Stimulated activated CD4-positive, alpha-beta T cell treated with anti-CD3 and anti-CD28 coated beads, Interleukin-1b, Interleukin-23, amount 100 ng/mL, for 48 hours (primary cell): Measurements from ENCODE around the gene OR56B1.
A peak's percentile ranks its signal among the peaks of the same experiment; 100 is the strongest.
"Not testable (repeated sequence)": the region's sequence is repeated elsewhere in the genome, so short reads cannot be mapped to it uniquely, and the experiment has no call there.

Experiments used
- DNase-seq: peaks from one replicate; pipeline ENCODE4 v3.0.0-alpha.2; 2020

OR56B1 gene, protein sequence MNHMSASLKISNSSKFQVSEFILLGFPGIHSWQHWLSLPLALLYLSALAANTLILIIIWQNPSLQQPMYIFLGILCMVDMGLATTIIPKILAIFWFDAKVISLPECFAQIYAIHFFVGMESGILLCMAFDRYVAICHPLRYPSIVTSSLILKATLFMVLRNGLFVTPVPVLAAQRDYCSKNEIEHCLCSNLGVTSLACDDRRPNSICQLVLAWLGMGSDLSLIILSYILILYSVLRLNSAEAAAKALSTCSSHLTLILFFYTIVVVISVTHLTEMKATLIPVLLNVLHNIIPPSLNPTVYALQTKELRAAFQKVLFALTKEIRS

DNA sequence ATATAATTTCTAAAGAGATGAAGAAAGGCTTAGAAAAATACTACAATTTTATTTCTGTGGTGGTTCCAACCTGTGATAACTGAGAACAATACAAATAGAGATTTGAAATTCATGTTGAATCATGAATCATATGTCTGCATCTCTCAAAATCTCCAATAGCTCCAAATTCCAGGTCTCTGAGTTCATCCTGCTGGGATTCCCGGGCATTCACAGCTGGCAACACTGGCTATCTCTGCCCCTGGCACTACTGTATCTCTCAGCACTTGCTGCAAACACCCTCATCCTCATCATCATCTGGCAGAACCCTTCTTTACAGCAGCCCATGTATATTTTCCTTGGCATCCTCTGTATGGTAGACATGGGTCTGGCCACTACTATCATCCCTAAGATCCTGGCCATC lies at the start of gene OR56B1:
Gene OR56B1 (plus strand): TSS at position 53 of the 400 bp plus-strand sequence. CDS start 69 bp downstream, at position 122.
- no peak for DNase-seq

DNA sequence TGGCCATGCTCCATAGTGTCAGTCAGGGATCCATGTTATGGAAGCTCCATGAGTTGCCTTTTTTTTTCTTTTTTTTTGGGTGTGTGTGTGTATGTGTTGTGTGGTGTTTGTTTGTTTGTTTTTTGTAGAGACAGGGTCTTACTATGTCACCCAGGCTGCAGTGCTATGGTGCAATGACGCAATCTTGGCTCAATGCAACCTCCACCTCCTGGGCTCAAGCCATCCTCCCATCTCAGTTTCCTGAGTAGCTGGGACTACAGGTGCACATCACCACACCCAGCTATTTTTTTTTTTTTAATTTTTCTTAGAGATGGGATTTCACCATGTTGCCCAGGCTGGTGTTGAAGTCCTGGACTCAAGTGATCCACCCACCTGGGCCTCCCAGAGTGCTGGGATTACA lies 47.8 kb upstream of the OR56B1 start:
- no peak for DNase-seq

DNA sequence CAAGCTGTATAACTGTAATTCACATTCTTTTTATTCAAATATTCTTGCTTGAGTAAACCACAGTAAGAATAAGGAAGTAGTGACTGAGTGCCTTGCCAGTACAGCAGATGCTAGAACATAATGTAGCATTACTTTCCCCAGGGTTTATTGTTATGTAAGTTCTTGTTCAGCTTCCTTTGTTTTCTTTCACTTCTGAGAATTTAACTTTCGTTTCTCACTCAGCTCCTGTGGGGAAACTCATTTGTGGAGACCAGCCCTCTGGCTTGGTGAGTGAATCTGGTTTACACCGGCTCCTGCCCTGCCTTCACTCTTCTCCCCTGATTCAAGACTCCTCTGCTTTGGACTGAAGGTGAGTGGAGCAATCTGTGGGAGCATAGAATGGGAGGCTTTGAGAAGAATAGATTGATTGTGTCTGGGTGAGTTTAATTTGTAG lies 46.7 kb upstream of the OR56B1 start, which contains the start of gene TRIM22:
Gene TRIM22 (plus strand): TSS at position 240 of the 433 bp plus-strand sequence. CDS start 6,443 bp downstream, outside the sequence.
- peak; percentile 63 for DNase-seq

DNA sequence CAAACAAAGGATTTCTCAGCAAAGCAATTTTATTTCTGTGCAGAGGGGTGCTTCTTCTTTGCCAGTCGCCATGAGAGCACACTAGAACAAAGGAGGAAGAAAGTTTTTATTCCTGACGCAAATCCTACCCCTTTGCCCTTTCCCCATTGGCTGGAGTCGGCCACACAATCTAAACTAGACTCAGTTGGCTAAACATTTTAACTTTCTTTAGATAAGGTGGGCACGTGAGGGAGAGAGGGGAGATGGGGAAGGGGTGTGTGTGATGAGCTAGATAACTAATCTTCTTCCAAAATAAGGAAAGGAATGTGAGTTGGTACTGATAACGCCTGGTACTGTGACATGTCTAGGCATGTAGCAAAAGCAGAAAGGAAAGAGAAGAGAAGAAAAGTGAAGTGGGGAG lies 46.0 kb upstream of the OR56B1 start:
- no peak for DNase-seq

DNA sequence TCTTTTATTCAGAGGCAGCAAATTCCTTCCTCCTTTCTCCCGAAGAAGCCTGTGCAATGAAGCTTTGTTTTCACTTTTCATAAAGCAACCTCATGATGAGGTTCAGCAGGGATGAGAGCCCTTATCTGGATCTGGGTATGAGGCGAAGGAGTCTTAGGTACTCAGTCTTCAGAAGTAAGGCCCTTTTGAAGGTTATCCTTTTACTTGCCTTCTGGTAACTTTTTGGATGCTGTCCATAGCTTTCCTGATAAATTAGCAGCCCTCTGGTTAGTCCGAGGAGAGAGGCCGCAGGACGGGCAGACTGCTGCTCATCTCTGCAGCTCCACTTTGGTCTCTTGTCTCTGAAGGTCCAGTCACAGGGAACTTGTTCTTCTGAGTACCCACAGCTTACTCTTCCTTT lies 45.5 kb upstream of the OR56B1 start:
- no peak for DNase-seq

DNA sequence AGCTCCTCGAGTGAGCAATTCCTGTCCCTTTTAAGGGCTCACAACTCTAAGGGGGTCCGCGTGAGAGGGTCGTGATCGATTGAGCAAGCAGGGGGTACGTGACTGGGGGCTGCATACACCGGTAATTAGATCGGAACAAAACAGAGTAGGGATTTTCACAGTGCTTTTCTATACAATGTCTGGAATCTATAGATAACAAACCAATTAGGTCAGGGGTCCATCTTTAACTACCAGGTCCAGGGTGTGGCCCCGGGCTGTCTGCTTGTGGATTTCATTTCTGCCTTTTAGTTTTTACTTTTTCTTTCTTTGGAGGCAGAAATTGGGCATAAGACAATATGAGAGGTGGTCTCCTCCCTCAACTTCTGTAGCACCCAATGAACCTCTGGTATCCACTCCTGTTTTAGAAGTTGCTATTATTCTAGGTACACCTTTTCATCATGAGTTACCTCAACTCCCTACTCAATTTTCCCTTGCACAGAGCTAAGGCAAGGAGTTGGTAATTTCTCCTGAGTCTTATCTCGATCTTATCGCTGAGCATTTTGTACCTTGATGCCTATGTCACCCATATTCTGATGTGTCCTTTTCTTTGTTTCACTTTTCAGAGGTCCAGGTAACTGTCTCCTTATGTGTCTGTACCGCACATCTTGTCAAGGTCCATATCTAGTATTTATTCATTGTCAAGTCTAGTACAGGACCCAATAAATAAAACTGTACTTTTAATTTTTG lies 44.8 kb upstream of the OR56B1 start:
- DNase-seq: not testable (repeated sequence)

DNA sequence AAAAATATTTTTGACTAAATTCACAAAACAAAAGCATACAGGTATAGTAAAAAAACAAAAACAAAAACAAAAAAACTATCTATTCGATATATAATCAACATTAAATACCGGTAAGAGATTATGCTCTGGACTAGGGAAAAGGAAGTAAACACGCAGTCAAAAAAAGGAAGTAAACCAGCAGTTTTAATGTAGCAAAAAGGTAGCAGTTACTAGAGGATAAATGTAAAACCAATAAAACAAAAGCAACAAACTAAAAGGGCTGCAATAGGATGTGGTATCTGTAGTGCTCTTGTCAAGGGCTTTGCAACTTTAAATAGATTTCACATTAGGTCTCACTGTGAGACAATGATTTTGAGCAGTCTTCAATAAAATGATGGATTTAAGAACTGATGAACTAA lies 44.3 kb upstream of the OR56B1 start:
- DNase-seq: no peak

DNA sequence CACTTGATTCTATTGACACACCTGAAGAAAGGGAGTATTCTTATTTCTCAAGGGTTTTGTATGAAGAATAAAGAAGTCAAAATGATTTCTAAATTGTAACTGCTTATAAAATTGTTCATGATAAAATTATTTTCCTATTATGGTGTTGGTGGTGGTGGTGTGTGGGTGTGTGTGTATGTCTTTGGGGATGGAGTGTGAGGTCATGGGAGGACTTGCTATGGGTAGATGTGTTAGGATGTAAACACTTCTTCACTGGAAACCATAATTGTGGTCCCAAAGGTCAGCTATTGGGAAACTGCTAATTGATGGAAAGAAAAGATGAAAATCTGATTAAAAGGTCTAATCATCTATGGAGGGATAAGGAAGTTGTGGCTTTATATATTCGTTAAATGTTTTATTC lies 41.6 kb upstream of the OR56B1 start:
- DNase-seq: no peak

DNA sequence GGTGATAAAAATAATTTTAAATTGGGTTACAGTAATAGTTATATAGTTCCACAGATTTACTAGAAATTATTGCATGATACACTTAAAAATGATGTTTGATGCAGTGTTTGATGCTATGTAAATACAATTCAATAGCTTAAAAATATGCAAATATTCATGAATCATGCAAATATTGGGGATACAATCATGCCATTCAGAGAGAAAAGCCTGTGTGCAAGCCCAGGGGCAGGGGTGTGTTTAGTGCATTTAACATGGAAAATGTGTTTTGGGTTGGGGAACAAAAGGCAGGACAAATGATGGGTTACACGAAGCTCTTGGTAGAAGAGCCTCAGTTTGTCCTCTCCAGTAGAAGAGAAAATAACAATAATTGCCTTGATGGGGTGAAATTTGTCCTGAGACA lies 40.7 kb upstream of the OR56B1 start:
- DNase-seq: no peak

DNA sequence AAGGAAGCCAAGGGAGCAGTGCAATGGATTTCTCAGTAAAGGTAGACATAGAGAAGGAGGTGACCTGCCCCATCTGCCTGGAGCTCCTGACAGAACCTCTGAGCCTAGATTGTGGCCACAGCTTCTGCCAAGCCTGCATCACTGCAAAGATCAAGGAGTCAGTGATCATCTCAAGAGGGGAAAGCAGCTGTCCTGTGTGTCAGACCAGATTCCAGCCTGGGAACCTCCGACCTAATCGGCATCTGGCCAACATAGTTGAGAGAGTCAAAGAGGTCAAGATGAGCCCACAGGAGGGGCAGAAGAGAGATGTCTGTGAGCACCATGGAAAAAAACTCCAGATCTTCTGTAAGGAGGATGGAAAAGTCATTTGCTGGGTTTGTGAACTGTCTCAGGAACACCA lies 40.0 kb upstream of the OR56B1 start:
- no peak for DNase-seq

DNA sequence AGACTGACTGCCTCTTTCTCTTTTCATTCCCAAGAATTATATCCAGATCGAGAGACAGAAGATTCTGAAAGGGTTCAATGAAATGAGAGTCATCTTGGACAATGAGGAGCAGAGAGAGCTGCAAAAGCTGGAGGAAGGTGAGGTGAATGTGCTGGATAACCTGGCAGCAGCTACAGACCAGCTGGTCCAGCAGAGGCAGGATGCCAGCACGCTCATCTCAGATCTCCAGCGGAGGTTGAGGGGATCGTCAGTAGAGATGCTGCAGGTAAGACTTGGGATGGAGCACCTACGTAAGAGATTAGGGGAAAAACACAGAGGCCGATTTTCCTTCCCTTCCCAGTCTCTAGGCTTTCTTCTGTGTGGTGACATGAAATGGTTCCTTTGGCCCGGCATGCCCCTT lies 38.0 kb upstream of the OR56B1 start:
- DNase-seq: no peak

DNA sequence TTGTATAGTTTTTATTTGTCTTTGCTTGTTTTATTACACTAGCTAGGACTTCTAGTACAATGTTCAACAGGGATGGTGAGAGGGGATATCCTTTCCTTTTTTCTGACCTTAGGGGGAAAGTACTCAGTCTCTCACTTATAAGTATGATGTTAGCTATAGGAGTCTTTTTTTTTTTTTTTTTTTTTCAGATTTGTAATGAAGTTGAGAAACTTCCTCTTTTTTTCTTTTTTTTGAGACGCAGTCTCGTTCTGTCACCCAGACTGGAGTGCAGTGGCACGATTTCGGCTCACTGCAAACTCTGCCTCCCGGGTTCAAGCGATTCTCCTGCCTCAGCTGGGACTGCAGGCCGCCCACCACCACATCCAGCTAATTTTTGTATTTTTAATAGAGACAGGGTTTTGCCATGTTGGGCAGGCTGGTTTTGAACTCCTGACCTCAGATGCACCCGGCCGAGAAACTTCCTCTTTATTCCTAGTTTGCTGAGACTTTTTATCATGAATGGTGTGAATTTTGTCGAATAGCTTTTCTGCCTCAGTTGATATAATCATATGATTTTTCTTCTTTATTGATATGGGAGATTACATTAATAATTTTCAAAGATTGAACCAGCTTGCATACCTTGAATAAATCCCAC lies 35.7 kb upstream of the OR56B1 start:
- DNase-seq: no peak

DNA sequence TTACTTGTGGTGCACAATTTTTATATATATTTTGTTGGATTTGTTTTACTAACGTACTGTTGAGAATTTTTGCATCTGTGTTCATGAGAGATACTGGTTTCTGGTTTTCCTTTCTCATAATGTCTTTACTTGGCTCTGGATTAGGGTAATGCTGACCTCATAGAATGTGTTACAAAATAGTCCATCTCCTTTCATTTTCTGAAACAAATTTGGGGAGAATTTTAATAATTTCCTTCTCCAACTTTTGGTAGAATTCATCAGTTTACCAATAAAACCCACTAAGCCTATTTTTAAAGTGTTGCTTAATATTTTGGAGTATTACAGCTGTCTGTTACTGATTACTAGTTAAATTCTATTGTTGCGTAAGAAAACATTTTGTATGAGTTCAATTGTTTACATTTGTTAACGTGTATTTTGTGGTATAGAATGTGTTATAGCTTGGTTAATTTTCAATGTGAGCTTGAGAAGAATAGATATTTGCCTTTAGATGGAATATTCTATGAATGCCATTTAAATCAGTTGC lies 35.1 kb upstream of the OR56B1 start:
- no peak for DNase-seq

DNA sequence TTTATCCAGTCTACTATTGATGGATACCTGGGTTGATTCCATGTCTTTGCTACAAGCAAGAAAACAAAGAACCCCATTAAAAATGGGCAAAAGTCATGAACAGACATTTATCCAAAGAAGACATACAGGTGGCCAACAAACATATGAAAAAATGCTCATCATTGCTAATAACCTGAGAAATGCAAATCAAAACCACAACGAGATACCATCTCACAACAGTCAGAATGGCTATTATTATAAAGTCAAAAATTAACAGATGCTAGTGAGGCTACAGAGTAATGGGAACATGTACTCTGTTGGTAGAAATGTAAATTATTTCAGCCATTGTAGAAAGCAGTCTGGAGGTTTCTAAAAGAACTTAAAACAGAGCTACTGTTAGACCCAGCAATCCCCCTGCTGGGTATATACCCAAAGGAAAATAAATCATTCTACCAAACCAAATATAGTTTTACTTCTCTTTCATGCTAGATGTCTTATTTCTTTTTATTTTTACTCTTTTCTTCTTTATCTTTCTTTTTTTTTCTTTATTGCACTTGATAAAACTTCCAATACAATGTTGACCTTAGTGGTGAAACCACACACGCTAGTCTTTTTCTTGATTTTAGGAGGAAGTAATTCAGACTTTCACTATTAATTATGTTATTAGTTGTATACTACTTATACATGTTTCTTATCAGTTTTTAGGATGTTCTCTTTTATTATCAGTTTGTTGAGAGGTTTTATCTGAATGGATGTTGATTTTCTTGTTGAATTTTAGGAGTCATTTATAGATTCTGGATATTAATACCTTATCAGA lies 32.3 kb upstream of the OR56B1 start:
- DNase-seq: no peak

DNA sequence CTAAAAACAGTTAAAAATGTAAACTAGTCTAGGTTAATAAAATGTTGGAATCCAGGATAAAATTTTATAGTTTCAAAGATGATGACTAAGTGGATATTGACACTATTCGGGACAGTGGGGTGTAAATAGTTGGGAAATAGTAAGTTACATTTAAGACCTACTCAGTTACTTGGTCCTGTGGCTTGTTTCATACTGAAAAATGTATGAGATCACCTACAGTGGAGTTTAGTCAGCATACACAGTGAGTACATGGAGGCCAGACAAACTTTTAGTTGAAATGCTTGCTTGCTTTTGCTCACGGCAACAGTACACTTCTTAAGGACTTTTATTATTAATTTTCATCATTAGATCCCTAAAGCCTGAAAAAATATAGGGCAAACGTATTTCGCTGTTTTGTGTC lies 30.6 kb upstream of the OR56B1 start:
- DNase-seq: no peak

DNA sequence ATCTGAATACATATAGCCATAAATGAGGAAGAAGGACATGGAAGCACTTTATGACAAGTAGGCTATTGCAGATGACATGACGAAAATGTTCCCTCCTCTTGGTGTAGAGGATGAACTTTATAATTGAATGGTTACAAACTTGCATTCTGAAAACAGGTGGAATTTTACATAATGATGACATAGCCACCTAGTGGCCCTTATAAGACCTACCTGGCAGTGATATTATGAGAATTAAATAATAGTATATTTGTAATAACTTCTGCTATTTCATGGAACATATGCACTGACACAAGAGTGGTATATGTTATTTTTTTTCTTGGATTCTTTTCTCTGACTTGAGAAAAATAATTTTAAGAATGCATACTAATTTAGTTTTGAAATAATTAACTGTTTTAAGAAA lies 23.7 kb upstream of the OR56B1 start:
- no peak for DNase-seq

DNA sequence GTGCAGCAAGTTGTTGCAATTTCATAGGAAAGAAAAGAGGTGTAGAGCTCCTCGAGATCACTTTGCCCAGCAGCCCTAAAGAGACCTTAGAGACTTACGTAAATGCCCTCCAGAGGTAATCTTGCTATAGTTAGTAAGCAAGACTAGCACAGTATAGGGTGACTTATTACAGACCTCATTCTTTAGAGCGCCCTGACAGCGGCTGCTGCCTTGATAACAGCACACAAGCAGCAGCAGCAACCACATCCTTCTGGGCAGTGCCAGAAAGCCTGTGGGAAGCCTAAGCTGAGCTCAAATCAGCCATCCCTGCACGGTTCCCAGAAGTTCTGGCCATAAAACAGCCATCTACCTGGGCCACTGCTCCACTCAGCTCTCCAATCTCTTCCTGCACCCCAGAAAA lies 22.6 kb upstream of the OR56B1 start:
- no peak for DNase-seq

DNA sequence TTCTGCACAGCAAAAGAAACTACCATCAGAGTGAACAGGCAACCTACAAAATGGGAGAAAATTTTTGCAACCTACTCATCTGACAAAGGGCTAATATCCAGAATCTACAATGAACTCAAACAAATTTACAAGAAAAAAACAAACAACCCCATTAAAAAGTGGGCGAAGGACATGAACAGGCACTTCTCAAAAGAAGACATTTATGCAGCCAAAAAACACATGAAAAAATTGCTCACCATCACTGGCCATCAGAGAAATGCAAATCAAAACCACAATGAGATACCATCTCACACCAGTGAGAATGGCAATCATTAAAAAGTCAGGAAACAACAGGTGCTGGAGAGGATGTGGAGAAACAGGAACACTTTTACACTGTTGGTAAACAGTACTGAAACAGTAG lies 19.7 kb upstream of the OR56B1 start:
- not testable (repeated sequence) for DNase-seq

DNA sequence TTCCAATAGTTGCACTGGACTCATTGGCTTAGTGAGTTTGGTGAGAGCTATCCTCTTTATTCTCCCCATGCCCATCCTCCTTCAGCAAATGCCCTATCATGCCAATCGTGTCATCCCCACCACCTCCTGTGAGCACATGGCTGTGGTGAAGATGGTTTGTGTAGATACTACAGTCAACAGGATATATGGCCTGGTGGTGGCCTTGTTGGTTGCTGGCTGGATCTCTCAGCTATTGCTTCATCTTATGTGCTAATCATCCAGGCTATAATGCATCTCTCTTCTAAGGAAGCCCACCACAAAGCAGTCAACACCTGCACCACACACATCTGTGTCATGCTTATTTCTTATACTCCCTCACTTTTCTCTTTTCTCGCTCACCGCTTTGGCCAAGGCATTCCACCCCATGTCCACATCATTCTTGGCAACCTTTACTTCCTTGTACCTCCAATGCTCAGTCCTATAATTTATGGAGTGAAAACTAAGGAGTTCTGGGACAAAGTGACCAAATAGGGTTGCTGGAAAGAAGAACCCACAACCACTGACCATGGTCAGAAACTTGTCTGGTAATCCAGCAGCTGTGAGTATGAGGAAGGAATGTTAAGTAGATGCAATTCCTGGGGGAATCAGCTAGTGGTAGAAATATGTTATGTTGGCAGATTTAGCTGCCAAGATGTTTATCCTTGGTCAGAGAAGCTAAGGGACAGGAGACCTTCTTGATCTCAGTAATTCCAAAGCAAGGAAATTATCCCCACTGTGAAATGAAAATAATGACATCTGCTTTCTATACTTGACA lies 16.3 kb upstream of the OR56B1 start:
- DNase-seq: no peak

DNA sequence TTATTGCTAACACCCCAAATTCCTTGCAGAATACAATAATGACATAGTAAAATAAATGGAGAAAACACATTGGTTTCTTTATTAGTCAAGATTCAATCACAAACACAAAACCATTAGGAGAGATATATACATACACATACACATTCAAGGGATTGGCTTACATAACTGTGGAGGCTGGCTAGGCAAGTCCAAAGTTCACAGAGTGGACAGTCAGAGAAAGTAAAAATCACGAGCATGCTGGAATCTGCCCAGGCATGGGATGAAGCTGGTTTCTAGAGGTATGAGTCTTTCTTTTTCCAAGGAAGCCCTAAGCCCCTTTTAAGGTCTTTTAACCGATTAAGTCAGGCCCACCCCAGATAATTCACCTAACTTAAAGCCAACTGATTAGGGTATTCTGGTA lies 13.6 kb upstream of the OR56B1 start:
- no peak for DNase-seq

DNA sequence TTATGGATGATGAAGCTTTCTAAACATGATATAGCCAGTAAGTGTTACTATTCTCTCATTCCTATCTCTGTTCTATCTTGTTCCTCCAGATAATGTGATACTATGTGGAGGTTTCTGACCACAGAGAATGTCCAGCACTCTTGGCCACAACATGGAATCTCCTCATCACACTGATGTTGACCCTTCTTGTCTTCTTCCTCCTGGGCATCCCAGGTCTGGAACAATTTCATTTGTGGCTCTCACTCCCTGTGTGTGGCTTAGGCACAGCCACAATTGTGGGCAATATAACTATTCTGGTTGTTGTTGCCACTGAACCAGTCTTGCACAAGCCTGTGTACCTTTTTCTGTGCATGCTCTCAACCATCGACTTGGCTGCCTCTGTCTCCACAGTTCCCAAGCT lies 9.9 kb upstream of the OR56B1 start:
- DNase-seq: no peak

DNA sequence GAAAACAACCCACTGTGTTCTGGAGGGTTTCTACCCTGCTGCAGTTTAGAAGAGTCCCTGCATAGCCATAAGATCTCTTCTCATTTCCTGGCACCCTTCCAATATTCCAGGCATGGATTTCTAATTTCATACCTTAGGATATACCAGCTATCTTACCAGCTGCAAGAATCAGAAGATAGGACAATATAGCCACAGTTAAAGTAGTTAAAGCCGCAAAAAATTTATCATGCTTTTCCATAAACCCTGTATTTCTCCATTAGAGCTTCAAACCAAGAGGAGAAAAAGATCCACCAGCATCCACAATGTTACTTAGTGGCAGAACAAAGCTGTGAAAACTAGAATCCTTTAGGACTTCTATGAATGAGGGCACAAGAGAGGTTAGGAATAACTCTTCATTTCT lies 8.6 kb upstream of the OR56B1 start:
- no peak for DNase-seq
